ENCODE results near the gene S100A2. TPM values are rescaled to one million over a fixed set of nuclear protein-coding genes. Genes with fewer than 3 reads are reported as not detected.
"Not testable (repeated sequence)": the region's sequence is repeated elsewhere in the genome, so short reads cannot be mapped to it uniquely, and the experiment has no call there.

Gene S100A2
- total RNA-seq, 1 experiment from 2014 or later, result 4.5 TPM

GRCh38 chr1:153583976-153584375 is 18.3 kb upstream of the S100A2 start:
- H3K27ac ChIP-seq (ENCODE audit: low read depth, low read length, poor library complexity, severe bottlenecking), result no peak overlapping the region
- intact Hi-C loops (cut with micrococcal nuclease; ENCODE audit: unreplicated experiment), result no loop called here
- no peaks in the 10 kb centered on the region for H3K4me1 ChIP-seq (ENCODE audit: insufficient read depth, low read length, poor library complexity, severe bottlenecking)
- POLR2A ChIA-PET (ENCODE audit: low non-redundant PET), result no interaction called here
- no peaks in the 10 kb centered on the region for H3K9me3 ChIP-seq (ENCODE audit: low read depth, low read length, poor library complexity, severe bottlenecking)
- BruUV-seq (replicated peaks), result no TSS peak
- no peak for DNase-seq (ENCODE audit: low spot score)
- H3K4me3 ChIP-seq (ENCODE audit: low read depth, low read length, poor library complexity, severe bottlenecking), result no peak overlapping the region
- no peak for TF ChIP-seq EZH2 (IDR thresholded peaks at IDR 0.05; ENCODE audit: borderline replicate concordance, low read depth, low read length, poor library complexity, severe bottlenecking)
- TF ChIP-seq, protein P1, sequence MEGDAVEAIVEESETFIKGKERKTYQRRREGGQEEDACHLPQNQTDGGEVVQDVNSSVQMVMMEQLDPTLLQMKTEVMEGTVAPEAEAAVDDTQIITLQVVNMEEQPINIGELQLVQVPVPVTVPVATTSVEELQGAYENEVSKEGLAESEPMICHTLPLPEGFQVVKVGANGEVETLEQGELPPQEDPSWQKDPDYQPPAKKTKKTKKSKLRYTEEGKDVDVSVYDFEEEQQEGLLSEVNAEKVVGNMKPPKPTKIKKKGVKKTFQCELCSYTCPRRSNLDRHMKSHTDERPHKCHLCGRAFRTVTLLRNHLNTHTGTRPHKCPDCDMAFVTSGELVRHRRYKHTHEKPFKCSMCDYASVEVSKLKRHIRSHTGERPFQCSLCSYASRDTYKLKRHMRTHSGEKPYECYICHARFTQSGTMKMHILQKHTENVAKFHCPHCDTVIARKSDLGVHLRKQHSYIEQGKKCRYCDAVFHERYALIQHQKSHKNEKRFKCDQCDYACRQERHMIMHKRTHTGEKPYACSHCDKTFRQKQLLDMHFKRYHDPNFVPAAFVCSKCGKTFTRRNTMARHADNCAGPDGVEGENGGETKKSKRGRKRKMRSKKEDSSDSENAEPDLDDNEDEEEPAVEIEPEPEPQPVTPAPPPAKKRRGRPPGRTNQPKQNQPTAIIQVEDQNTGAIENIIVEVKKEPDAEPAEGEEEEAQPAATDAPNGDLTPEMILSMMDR (conservative IDR thresholded peaks at IDR 0.05; ENCODE audit: low read depth, low read length), result no peak
- no peaks in the 10 kb centered on the region for H3K27me3 ChIP-seq (replicated peaks; ENCODE audit: insufficient read depth, low read depth, low read length, poor library complexity)
- no peaks in the 10 kb centered on the region for H3K36me3 ChIP-seq (ENCODE audit: insufficient read depth, low read length, poor library complexity, severe bottlenecking)
- CTCF ChIA-PET, result no interaction called here

DNA sequence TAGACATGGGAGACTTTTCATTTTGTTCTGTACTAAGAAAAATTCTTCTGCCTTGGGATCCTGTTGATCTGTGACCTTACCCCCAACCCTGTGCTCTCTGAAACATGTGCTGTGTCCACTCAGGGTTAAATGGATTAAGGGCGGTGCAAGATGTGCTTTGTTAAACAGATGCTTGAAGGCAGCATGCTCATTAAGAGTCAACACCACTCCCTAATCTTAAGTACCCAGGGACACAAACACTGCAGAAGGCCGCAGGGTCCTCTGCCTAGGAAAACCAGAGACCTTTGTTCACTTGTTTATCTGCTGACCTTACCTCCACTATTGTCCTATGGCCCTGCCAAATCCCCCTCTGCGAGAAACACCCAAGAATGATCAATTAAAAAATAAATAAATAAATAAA is 17.9 kb upstream of the S100A2 start:
- DNase-seq (ENCODE audit: low spot score); POLR2A ChIA-PET (ENCODE audit: low non-redundant PET); H3K4me3 ChIP-seq (ENCODE audit: low read depth, low read length, poor library complexity, severe bottlenecking); BruUV-seq (replicated peaks); H3K27me3 ChIP-seq (replicated peaks; ENCODE audit: insufficient read depth, low read depth, low read length, poor library complexity); H3K4me1 ChIP-seq (ENCODE audit: insufficient read depth, low read length, poor library complexity, severe bottlenecking); CTCF ChIA-PET; H3K36me3 ChIP-seq (ENCODE audit: insufficient read depth, low read length, poor library complexity, severe bottlenecking); intact Hi-C loops (cut with micrococcal nuclease; ENCODE audit: unreplicated experiment); H3K9me3 ChIP-seq (ENCODE audit: low read depth, low read length, poor library complexity, severe bottlenecking); H3K27ac ChIP-seq (ENCODE audit: low read depth, low read length, poor library complexity, severe bottlenecking): not testable (repeated sequence)

- H3K4me1 ChIP-seq (ENCODE audit: insufficient read depth, low read length, poor library complexity, severe bottlenecking); intact Hi-C loops (cut with micrococcal nuclease; ENCODE audit: unreplicated experiment); H3K4me3 ChIP-seq (ENCODE audit: low read depth, low read length, poor library complexity, severe bottlenecking); H3K36me3 ChIP-seq (ENCODE audit: insufficient read depth, low read length, poor library complexity, severe bottlenecking); H3K27ac ChIP-seq (ENCODE audit: low read depth, low read length, poor library complexity, severe bottlenecking); H3K9me3 ChIP-seq (ENCODE audit: low read depth, low read length, poor library complexity, severe bottlenecking); CTCF ChIA-PET; H3K27me3 ChIP-seq (replicated peaks; ENCODE audit: insufficient read depth, low read depth, low read length, poor library complexity); DNase-seq (ENCODE audit: low spot score); BruUV-seq (replicated peaks); POLR2A ChIA-PET (ENCODE audit: low non-redundant PET): not testable (repeated sequence)
Observed at GRCh38 chr1:153582836-153583235, 17.2 kb upstream of the S100A2 start.

DNA sequence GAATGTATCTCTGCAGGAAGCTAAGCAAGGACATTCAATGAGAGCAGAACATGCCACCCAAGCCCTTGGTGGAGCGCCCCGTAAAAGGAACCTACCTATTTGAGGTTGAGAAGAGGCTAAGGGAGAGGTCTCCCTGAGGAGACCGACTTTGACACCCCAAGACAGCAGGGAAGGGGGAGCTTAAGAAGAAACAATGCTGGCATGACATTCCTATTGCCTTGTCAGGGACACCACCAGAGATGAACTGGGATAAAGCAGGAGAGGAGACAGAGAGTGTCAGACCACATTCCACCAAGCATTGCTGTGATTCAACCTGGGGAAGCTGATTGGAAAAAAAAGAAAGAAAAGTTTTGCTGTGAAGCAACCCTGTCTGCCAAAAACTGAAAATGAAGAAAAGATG is 13.3 kb upstream of the S100A2 start:
- H3K9me3 ChIP-seq (ENCODE audit: low read depth, low read length, poor library complexity, severe bottlenecking), result no peaks in the 10 kb centered on the region
- H3K4me3 ChIP-seq (ENCODE audit: low read depth, low read length, poor library complexity, severe bottlenecking), result no peak overlapping the region
- H3K4me1 ChIP-seq (ENCODE audit: insufficient read depth, low read length, poor library complexity, severe bottlenecking), result no peaks in the 10 kb centered on the region
- TF ChIP-seq EZH2 (IDR thresholded peaks at IDR 0.05; ENCODE audit: borderline replicate concordance, low read depth, low read length, poor library complexity, severe bottlenecking), result no peak
- TF ChIP-seq, protein P1 (conservative IDR thresholded peaks at IDR 0.05; ENCODE audit: low read depth, low read length), result no peak
- BruUV-seq (replicated peaks), result no TSS peak
- intact Hi-C loops (cut with micrococcal nuclease; ENCODE audit: unreplicated experiment), result no loop called here
- POLR2A ChIA-PET (ENCODE audit: low non-redundant PET), result no interaction called here
- CTCF ChIA-PET, result no interaction called here
- no peaks in the 10 kb centered on the region for H3K27me3 ChIP-seq (replicated peaks; ENCODE audit: insufficient read depth, low read depth, low read length, poor library complexity)
- no peaks in the 10 kb centered on the region for H3K36me3 ChIP-seq (ENCODE audit: insufficient read depth, low read length, poor library complexity, severe bottlenecking)
- no peak overlapping the region for H3K27ac ChIP-seq (ENCODE audit: low read depth, low read length, poor library complexity, severe bottlenecking)
- no peak for DNase-seq (ENCODE audit: low spot score)

Data from A673 (cell line).